HG03139 (cell line): Measurements from ENCODE around the gene TNPO1.
"Not testable (repeated sequence)": the region's sequence is repeated elsewhere in the genome, so short reads cannot be mapped to it uniquely, and the experiment has no call there.

Source experiments
- ATAC-seq: cut with Tn5 transposase; IDR thresholded peaks from one replicate; pipeline ENCODE4 v1.9.1; 2021; ENCODE audit not compliant: unreplicated experiment

Gene TNPO1

DNA sequence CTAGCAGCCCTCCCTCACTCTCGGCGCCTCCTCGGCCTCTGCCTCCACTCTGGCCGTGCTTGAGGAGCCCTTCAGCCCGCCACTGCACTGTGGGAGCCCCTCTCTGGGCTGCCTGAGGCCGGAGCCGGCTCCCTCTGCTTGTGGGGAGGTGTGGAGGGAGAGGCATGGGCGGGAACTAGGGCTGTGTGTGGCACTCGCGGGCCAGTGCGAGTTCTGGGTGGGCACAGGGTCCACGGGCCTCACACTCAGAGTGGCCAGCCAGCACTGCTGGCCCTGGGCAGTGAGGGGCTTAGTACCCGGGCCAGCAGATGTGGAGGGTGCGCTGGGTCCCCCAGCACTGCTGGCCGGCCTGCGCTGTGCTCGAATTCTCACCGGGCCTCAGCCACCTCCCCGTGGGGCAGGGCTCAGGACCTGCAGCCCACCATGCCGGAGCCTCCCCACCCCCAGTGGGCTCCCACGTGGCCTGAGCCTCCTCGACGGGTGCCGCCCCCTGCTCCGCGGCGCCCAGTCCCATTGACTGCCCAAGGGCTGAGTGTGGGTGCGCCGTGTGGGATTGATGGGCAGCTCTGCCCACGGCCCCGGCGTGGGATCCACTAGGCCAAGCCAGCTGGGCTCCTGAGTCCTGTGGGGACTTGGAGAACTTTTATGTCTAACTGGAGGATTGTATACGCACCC, 109.0 kb downstream of the TNPO1 start:
- no peak for ATAC-seq

DNA sequence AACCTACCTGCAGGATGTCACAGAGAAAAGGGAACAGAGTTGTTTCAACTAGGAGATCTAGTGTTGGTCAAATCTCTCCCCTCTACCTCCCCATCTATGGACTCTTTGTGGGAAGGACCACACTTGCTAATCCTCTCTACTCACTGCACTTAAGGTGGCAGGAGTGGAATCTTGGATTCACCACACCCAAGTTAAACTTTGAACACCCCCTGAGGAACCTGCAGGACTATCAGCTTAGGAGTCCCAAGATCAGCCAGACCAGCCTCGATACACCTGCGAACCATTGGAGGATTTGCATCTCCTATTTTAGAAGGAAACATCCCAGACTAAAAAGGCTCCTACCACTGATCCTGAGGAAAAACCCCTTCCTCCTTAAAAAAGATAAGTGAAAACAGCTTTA, 116.2 kb downstream of the TNPO1 start:
- ATAC-seq, result not testable (repeated sequence)

DNA sequence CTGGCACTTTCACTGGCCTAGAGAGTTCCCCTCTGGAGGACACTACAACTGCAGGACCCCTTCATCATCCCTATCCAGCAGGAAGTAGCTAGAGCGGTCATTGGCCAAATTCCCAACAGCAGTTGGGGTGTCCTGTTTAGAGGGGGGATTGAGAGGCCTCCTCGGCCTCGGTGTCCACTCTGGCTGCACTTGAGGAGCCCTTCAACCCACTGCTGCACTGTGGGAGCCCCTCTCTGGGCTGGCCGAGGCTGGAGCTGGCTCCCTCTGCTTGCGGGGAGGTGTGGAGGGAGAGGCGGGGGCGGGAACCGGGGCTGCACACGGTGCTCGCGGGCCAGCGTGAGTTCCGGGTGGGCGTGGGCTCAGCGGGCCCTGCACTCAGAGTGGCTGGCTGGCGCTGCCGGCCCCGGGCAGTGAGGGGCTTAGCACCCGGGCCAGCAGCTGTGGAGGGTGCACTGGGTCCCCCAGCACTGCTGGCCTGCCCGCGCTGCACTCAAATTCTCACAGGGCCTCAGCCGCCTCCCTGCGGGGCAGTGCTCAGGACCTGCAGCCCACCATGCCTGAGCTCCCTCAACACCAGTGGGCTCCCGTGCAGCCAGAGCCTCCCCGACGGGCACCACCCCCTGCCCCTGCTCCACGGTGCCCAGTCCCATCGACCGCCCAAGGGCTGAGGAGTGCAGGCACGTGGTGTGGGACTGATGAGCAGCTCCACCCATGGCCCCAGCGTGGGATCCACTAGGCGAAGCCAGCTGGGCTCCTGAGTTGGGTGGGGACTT, 118.7 kb downstream of the TNPO1 start:
- not testable (repeated sequence) for ATAC-seq

- ATAC-seq, result no peak
Measured at GRCh38 chr5:72936893-72937292, 120.4 kb downstream of the TNPO1 start.

DNA sequence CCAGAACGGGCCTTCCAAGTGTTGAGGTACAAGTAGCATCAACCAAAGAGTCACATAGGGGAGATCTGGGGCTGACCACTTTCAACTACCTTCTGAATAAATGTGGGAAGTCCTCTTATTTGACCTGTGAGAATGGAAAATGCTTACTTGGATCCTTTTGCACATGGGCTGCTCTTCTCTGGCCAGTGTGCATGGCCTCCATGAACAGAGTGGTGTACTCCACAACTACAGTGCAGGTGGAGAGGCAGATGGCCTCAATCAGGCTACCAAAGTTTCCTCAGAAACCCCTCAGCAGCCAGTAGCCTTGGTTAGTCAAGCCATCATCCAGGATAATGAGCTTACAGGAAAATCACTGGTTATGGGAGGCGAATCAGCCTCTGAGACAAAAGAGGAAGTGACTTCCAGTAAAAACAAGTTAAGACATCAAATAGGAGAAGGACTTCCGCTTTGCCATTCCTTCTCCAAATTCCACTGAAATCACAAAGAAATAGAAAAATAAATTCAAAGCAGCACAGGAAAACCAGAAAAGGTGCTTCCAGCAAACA, 121.1 kb downstream of the TNPO1 start:
- ATAC-seq, result no peak

GRCh38 chr5:72938206-72938605, 121.7 kb downstream of the TNPO1 start:
- ATAC-seq, result no peak

- no peak for ATAC-seq
Measured at GRCh38 chr5:72940082-72940481, 123.6 kb downstream of the TNPO1 start.

DNA sequence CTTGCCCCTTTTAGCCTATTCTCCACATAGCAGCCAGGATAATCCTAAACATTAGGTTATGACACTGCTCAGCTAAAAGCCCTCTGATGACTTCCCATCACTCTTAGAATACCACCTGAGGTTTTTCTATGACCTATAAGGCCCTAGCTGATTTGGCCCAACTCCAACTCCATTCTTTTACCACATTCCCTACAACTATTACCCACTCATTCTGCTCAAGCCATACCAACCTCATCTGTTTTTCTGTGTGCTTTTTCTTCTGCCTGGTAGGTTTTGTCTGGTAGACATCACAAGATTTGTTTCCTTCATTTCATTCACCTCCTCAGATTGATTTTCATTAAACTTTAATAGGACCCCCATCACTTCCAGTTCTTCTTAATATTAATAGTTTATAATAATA, 126.8 kb downstream of the TNPO1 start:
- no peak for ATAC-seq

GRCh38 chr5:72947498-72947897, 131.0 kb downstream of the TNPO1 start:
- ATAC-seq, result no peak

- no peak for ATAC-seq
Measured at GRCh38 chr5:72949481-72949880, 133.0 kb downstream of the TNPO1 start.

DNA sequence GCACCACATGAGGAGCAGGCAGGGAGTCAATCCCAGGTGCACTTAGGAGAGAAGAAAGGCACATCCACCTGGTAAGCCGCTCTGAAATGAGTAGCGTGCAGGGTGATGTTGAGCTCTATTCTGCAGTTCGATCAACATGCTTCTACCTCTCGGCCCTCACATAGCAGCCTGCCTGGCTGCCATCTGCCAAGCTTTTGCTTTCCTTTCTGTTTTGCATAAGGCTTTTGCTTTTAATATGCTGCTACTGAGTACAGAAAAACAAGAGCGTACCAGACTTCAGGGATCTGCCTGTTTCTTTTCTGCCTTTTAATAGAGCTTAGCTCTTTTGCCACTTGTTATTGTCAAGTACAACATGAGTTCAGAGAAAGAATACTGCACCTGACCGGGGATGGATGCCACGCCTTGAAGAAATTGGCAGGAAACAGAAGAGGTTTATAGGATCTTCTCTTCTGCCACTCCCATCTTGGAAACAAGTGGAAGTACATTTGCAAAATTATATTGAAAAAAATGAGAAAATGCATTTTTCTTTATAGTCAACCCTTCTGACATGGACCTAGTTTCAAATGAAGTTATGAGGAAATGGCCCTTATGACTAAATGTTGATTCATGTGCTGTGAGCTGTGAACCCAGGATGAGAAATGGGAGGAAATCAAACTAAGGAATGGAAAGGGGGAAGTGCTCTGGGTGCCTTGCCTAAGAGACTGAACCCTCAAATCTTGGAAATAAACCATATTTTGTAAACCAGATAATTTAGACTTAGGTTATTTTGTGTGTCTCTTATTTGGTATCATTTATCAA, 135.4 kb downstream of the TNPO1 start:
- ATAC-seq, result no peak

DNA sequence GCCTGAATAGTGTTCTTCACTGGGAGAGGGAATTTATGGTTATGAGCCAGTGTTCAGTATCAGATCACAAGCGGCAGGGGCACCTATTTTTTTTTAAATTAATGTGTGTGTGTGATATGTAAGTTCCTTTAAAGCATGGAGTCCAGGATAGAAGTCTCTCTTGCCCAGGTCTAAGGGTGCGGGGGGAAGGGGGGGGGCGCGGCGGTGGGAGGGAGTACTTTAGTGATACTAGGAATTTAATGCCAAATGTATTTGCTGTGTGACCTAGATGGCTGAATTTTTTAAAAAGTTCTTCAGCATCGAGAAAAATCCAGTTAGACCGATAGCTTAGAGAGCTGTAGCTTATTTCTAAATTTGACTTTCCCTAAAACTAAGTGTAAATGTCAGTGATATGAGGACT, 137.9 kb downstream of the TNPO1 start:
- ATAC-seq, result no peak

DNA sequence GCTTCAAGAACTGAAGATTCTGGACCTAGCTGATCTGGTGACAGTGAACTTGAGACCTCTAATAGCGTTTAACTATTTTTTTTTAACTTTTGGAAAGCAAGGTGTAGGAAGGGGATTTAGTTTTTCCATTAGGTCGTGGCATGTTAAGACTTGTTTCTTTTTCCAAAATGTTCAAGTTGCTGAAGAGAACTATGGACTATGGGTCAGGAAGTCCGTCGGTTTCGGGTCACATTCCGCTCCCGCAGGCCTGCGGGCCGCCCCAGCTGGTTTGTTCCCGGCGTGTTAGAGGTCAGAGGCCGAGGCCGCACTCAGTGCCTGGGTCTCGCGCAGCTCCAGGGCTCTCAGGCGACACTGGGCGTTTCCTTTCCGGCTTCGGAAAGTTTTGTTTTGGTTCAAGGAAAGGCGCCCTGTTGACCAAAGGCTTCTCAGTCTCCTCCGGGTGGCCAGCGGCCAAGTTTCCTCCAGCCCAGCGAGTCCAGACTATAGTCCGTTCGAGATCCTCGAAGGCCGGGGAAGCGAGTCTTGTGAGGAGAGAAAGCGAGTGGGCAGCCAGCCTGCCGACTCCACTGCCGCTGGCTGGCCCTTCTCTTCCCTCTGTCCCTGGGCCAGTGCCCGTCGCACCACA, 138.8 kb downstream of the TNPO1 start:
- peak; percentile 33 for ATAC-seq

GRCh38 chr5:72955768-72956323, 139.4 kb downstream of the TNPO1 start, which contains the start of gene FCHO2:
Gene FCHO2 (plus strand): TSS chr5:72956041. CDS start chr5:72956097, 56 bp downstream.
- ATAC-seq, result peak; percentile 93

DNA sequence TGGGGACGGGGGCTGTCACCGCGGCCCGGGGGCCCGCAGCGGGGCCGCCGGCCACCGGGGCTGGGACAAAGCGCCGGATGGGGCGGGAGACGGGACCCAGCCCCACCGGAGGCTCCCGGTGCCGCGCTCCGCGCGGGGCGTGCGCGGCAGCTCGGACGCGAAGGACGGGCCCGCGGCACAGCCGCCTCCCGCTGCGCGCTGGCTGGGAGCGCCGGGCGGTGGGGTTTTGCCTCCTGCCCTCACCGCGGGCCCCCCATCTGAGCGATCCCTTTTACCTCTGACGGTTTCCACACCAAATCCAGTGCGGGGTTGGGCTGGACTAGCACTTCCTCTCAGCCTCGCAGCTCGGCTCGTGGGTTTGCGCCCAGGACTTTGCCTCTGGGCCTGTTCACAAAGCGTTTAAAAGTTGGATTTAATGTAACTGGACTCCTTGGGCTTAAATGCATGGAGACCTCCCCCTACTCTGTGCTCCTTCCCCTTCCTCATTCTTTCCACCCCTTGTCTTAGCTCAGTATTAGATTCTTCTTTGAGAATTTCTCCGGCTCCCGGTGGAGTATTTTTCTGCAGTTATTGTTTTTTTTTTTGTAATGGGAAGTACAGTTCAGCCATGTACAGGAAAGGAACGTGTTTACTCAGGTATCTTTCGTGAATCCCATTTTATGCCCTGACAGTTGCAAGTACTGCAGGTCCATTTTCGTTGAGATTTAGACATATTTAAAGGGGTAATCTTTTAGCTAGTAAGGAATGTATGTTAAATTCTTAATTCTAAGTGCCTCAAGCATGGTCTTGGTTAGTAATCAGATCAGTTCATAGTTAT, 140.1 kb downstream of the TNPO1 start:
- ATAC-seq, result peak; percentile 25

DNA sequence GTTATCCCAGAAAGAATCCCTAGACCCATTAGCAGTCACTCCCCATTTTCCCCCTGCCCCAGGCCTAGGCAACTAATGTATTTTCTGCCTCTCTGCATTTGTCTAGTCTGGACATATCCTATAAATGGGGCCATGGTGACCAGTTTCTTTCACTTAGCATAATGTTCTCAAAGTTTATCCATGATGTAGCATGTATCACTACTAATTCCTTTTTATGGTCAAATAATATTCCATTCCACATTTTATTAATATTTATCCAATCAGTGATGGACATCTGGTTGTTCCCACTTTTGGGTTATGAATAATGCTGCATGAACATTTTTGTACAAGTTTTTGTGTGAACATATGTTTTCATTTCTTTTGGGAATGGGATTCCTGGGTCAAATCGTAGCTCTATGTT, 140.9 kb downstream of the TNPO1 start:
- ATAC-seq, result no peak

DNA sequence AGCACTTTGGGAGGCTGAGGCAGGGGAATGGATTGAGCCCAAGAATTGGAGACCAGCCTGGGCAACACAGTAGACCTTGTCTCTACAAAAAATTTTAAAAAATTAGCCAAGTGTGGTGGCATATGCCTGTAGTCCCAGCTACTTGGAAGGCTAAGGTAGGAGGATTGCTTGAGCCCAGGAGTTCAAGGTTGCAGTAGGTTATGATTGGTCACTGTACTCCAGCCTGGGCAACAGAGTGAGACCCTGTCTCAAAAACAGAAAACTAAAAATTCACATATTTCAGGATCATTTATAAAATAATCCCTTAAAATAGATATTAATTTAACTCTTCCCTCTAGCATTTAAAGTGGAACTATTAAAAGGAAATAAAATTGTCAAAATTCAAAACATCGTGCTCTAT, 142.8 kb downstream of the TNPO1 start:
- no peak for ATAC-seq
